Measurements from ENCODE around the gene DUSP9.

DNA sequence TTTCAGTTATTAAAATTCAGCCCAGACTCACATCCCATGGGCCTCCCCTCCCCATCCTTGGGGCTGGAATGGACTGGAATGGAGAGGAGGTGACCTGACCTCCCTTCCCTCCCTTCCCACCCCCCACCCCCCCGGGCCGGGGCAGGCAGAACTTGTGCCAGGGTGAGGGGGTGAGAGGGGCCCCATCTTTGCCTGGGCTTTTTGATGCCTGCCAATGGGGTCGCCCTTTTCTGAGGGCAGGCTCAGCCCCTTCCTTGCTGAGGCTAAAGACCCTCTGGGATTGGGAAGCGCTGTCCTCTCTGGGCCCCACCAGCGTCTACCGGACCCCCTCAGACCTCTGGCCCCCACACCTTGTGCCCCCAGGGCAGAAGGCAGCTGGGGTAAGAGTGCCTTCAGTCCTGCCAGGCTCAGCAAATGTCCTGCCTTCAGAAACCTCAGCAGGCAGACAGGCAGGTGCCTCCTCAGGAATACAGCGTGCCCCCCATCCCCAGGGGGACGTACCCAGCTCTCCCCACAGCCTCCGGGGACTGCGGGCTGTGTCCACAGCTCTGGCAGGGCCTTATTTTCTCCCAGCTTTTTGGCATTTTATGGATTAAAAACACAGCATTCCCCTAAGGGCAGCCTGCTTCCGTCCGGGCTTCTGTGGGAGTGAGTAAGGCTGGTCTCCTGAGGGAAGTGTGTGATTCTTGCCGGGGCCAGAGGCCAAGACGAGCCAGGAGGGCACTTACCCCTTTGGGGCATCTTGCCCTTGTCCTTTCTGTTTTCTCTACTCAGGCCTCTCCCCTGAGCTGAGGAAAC lies 35.5 kb upstream of the DUSP9 start:
- TF ChIP-seq, protein P1, sequence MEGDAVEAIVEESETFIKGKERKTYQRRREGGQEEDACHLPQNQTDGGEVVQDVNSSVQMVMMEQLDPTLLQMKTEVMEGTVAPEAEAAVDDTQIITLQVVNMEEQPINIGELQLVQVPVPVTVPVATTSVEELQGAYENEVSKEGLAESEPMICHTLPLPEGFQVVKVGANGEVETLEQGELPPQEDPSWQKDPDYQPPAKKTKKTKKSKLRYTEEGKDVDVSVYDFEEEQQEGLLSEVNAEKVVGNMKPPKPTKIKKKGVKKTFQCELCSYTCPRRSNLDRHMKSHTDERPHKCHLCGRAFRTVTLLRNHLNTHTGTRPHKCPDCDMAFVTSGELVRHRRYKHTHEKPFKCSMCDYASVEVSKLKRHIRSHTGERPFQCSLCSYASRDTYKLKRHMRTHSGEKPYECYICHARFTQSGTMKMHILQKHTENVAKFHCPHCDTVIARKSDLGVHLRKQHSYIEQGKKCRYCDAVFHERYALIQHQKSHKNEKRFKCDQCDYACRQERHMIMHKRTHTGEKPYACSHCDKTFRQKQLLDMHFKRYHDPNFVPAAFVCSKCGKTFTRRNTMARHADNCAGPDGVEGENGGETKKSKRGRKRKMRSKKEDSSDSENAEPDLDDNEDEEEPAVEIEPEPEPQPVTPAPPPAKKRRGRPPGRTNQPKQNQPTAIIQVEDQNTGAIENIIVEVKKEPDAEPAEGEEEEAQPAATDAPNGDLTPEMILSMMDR (IDR thresholded peaks at IDR 0.05) = no peak
- TF ChIP-seq POLR2AphosphoS5 (IDR thresholded peaks at IDR 0.05) (no peak), POLR2A (IDR thresholded peaks at IDR 0.05) (no peak)

All from prostate gland (tissue), 2 donors.